Gastroesophageal sphincter (tissue), 4 donors: ENCODE data around the gene PAGR1. TPM values are rescaled to one million over a fixed set of nuclear protein-coding genes. Genes with fewer than 3 reads are reported as not detected.
"Not testable (repeated sequence)": the region's sequence is repeated elsewhere in the genome, so short reads cannot be mapped to it uniquely, and the experiment has no call there.

Experiments
- ATAC-seq: fragments of 150-250 bp; one replicate; pipeline ENCODE4 v1.9.1; 2016; ENCODE audit warnings: mild to moderate bottlenecking, moderate library complexity
- H3K27ac ChIP-seq, 4 donors: fragments of 200-600 bp; sonication (generic) in 3 of 4; 1 replicate in 3 of 4; 2 replicates in 1 of 4; pipeline ENCODE4 v1.5.1; 2016 to 2019
- H3K27me3 ChIP-seq: fragments of 200-600 bp; sonication (generic); one replicate; pipeline ENCODE4 v1.5.1; 2019
- H3K36me3 ChIP-seq, 2 donors: fragments of 200-600 bp; sonication (generic); one replicate each; pipeline ENCODE4 v1.5.1; 2019; ENCODE audit warnings: control low read depth in 1 of 2
- H3K4me1 ChIP-seq, 3 donors: fragments of 200-600 bp; sonication (generic); 1 replicate in 2 of 3; 2 replicates in 1 of 3; pipeline ENCODE4 v1.5.1; 2016 to 2019; ENCODE audit warnings: control low read depth in 2 of 3
- H3K4me3 ChIP-seq, 2 donors: fragments of 200-600 bp; sonication (generic); one replicate each; pipeline ENCODE4 v1.5.1; 2019; ENCODE audit warnings: mild to moderate bottlenecking in 1 of 2, moderate library complexity in 1 of 2
- H3K9me3 ChIP-seq, 3 donors: fragments of 200-600 bp; sonication (generic); one replicate each; pipeline ENCODE4 v1.5.1; 2017 to 2019; ENCODE audit warnings: control low read depth in 2 of 3
- CTCF ChIP-seq, 4 experiments: fragments of 200-600 bp in 2 of 4; fragments of 450-650 bp in 2 of 4; sonication (generic) in 1 of 4; IDR thresholded peaks; one replicate each; pipeline ENCODE4 v1.5.1; 2017 to 2019; ENCODE audit warnings: antibody characterized with exemption in 4 of 4, mild to moderate bottlenecking in 2 of 4, moderate library complexity in 2 of 4
- EP300 ChIP-seq: sonication (generic); formaldehyde crosslinking; IDR thresholded peaks from one replicate; pipeline ENCODE4 v1.6.1; 2017; ENCODE audit warnings: antibody characterized with exemption, mild to moderate bottlenecking
- POLR2A ChIP-seq, 2 donors: fragments of 450-650 bp; IDR thresholded peaks; one replicate each; pipeline ENCODE4 v1.6.1; 2017; ENCODE audit warnings: antibody characterized with exemption in 2 of 2, mild to moderate bottlenecking in 2 of 2, moderate library complexity in 1 of 2
- POLR2AphosphoS5 ChIP-seq: sonication (generic); formaldehyde crosslinking; IDR thresholded peaks from one replicate; pipeline ENCODE4 v1.6.1; 2017; ENCODE audit warnings: antibody characterized with exemption
- WGBS, 2 donors: methylation state at CpG; one replicate each; pipeline ENCODE4 v1.1.5; 2018; ENCODE audit warnings: low coverage in 1 of 2; 5-methylcytosine and 5-hydroxymethylcytosine counted together
- total RNA-seq, 4 donors: library from RNA; depleted of rRNA; stranded (reverse); fragments of >200 nt; gene quantifications; one replicate each; pipeline ENCODE4 v1.1.0, GENCODE V29; 2016

PAGR1 gene
- total RNA-seq, 4 donors from 2014 or later, result 19.3 to 29.6 (median 20.2) TPM

GRCh38 chr16:29790949-29791844 is 24.8 kb upstream of the PAGR1 start:
- peak; percentile 1 for ATAC-seq
- H3K4me1 ChIP-seq, result peaks cover 0 to 27% (median 13%) of the 10 kb centered on the region in 3 donors
- H3K27ac ChIP-seq, result peak overlapping the region in 3 of 4 donors; percentile 90 to 92 (median 91)
- TF ChIP-seq POLR2A (IDR thresholded peaks at IDR 0.05) (no peak), EP300 (no peak)
- H3K4me3 ChIP-seq, result peak overlapping the region; percentile 70 to 89
- H3K27me3 ChIP-seq, result no peaks in the 10 kb centered on the region
- WGBS, 2 donors, result 1 to 6% methylated on average over 6 to 15 of the region's 31 CpGs
- H3K36me3 ChIP-seq, result no peaks in the 10 kb centered on the region
- H3K9me3 ChIP-seq, result no peaks in the 10 kb centered on the region

- Histone ChIP-seq H3K36me3 (peaks cover 0 to 7% of the 10 kb centered on the region in 2 donors), H3K27ac (no peak overlapping the region), H3K27me3 (no peaks in the 10 kb centered on the region), H3K4me1 (peaks cover 0 to 27% (median 13%) of the 10 kb centered on the region in 3 donors), H3K9me3 (no peaks in the 10 kb centered on the region), H3K4me3 (peak overlapping the region in 1 of 2 donors; percentile 89)
- ATAC-seq, result no peak
- TF ChIP-seq POLR2AphosphoS5 (no peak), POLR2A (IDR thresholded peaks at IDR 0.05) (no peak)
- WGBS, 2 donors, result 63 to 67% methylated on average over 9 of the region's 9 CpGs
Measured at GRCh38 chr16:29791845-29792807, 23.8 kb upstream of the PAGR1 start.

GRCh38 chr16:29793153-29793552 is 22.8 kb upstream of the PAGR1 start:
- H3K27me3 ChIP-seq, ATAC-seq, H3K9me3 ChIP-seq, H3K4me3 ChIP-seq, H3K27ac ChIP-seq: not testable (repeated sequence)
- WGBS, 2 donors, result 88 to 95% methylated on average over 10 to 18 of the region's 18 CpGs
- peaks cover 0 to 18% of the 10 kb centered on the region in 2 donors for H3K36me3 ChIP-seq
- H3K4me1 ChIP-seq, result peaks cover 0 to 27% (median 13%) of the 10 kb centered on the region in 3 donors

- H3K36me3 ChIP-seq, result peaks cover 0 to 29% of the 10 kb centered on the region in 2 donors
- no peak overlapping the region for H3K4me3 ChIP-seq
- peaks cover 0 to 27% (median 13%) of the 10 kb centered on the region in 3 donors for H3K4me1 ChIP-seq
- no peaks in the 10 kb centered on the region for H3K9me3 ChIP-seq
- H3K27ac ChIP-seq, result no peak overlapping the region
- no peak for ATAC-seq
- no peaks in the 10 kb centered on the region for H3K27me3 ChIP-seq
- WGBS, 2 donors, result 86 to 90% methylated on average over 1 to 3 of the region's 3 CpGs
- TF ChIP-seq POLR2A (IDR thresholded peaks at IDR 0.05) (no peak), CTCF (IDR thresholded peaks at IDR 0.05) (no peak), POLR2AphosphoS5 (no peak), EP300 (no peak)
Measured at GRCh38 chr16:29794231-29794710, 21.7 kb upstream of the PAGR1 start.

GRCh38 chr16:29802416-29802935 is 13.5 kb upstream of the PAGR1 start:
- ATAC-seq, result no peak
- peak overlapping the region in 1 of 4 donors; percentile 98 for H3K27ac ChIP-seq
- H3K27me3 ChIP-seq, result no peaks in the 10 kb centered on the region
- H3K9me3 ChIP-seq, result no peaks in the 10 kb centered on the region
- peaks cover 0 to 19% (median 3%) of the 10 kb centered on the region in 3 donors for H3K4me1 ChIP-seq
- peaks cover 0 to 41% of the 10 kb centered on the region in 2 donors for H3K36me3 ChIP-seq
- WGBS, 2 donors, result 89 to 100% methylated on average over 2 to 4 of the region's 8 CpGs
- H3K4me3 ChIP-seq, result no peak overlapping the region
- no peak for TF ChIP-seq CTCF (IDR thresholded peaks at IDR 0.05)
- no peak for TF ChIP-seq POLR2AphosphoS5
- no peak for TF ChIP-seq EP300
- TF ChIP-seq POLR2A (IDR thresholded peaks at IDR 0.05), result no peak

GRCh38 chr16:29804020-29804419 is 11.9 kb upstream of the PAGR1 start:
- Histone ChIP-seq H3K27ac (peak overlapping the region; percentile 94 to 100 (median 98)), H3K4me3 (peak overlapping the region in 1 of 2 donors; percentile 90)

More at GRCh38 chr16:29804020-29804419, 11.9 kb upstream of the PAGR1 start:
- WGBS, 2 donors, result 56 to 59% methylated on average over 6 to 8 of the region's 8 CpGs
- Histone ChIP-seq H3K4me1 (peaks cover 3 to 34% (median 13%) of the 10 kb centered on the region in 3 donors), H3K9me3 (no peaks in the 10 kb centered on the region), H3K36me3 (peaks cover 0 to 33% of the 10 kb centered on the region in 2 donors), H3K27me3 (no peaks in the 10 kb centered on the region)
- TF ChIP-seq CTCF (IDR thresholded peaks at IDR 0.05), result no peak
- no peak for TF ChIP-seq POLR2AphosphoS5
- no peak for TF ChIP-seq POLR2A (IDR thresholded peaks at IDR 0.05)
- TF ChIP-seq EP300, result no peak
- ATAC-seq, result no peak
